HepG2 (cell line): Measurements from ENCODE around the gene CD7. TPM values are rescaled to one million over a fixed set of nuclear protein-coding genes. Genes with fewer than 3 reads are reported as not detected.

ENCODE experiments used
- MATR3 ChIP-seq: sonication (generic); formaldehyde crosslinking; IDR thresholded peaks from 2 replicates; pipeline ENCODE4 v1.4.0; 2020; ENCODE audit warnings: missing genetic modification reagents
- MEIS2 ChIP-seq: sonication (generic); formaldehyde crosslinking; IDR thresholded peaks from 2 replicates; pipeline ENCODE4 v1.9.0; 2021; ENCODE audit warnings: mild to moderate bottlenecking, missing genetic modification reagents
- NCOA2 ChIP-seq: sonication (generic); formaldehyde crosslinking; IDR thresholded peaks from 2 replicates; pipeline ENCODE4 v1.8.0; 2022; ENCODE audit warnings: inconsistent platforms
- NR2C2 ChIP-seq: sonication (generic); formaldehyde crosslinking; IDR thresholded peaks from 2 replicates; pipeline ENCODE4 v1.4.0; 2020; ENCODE audit warnings: missing genetic modification reagents, mild to moderate bottlenecking, moderate library complexity, borderline replicate concordance
- SAFB2 ChIP-seq: sonication (generic); formaldehyde crosslinking; IDR thresholded peaks from 2 replicates; pipeline ENCODE4 v1.5.1; 2020; ENCODE audit warnings: missing genetic modification reagents, low read depth, mild to moderate bottlenecking, borderline replicate concordance
- ZFP1 ChIP-seq: IDR thresholded peaks from 2 replicates; pipeline ENCODE4 v1.6.1; 2016
- ZFP36 ChIP-seq: fragments of 150-350 bp; IDR thresholded peaks from 2 replicates; pipeline ENCODE4 v1.6.1; 2018; ENCODE audit warnings: borderline replicate concordance, low read length, low read depth; ENCODE audit not compliant: partially characterized antibody
- ZNF143 ChIP-seq: sonication (generic); formaldehyde crosslinking; IDR thresholded peaks from 2 replicates; pipeline ENCODE4 v1.4.0; 2020; ENCODE audit warnings: missing genetic modification reagents
- ZNF260 ChIP-seq: sonication (generic); formaldehyde crosslinking; IDR thresholded peaks from 2 replicates; pipeline ENCODE4 v1.4.0; 2020; ENCODE audit warnings: missing genetic modification reagents, low read depth, mild to moderate bottlenecking, borderline replicate concordance
- ZNF674 ChIP-seq: sonication (generic); formaldehyde crosslinking; IDR thresholded peaks from 2 replicates; pipeline ENCODE4 v1.5.0; 2020; ENCODE audit warnings: low read depth, mild to moderate bottlenecking, missing genetic modification reagents
- ZNF782 ChIP-seq: sonication (generic); formaldehyde crosslinking; IDR thresholded peaks from 2 replicates; pipeline ENCODE4 v1.4.0; 2020; ENCODE audit warnings: missing genetic modification reagents, mild to moderate bottlenecking, borderline replicate concordance
- polyA plus RNA-seq, 8 experiments: library from polyadenylated mRNA; depleted of rRNA in 3 of 8; stranded (reverse) in 7 of 8; unstranded in 1 of 8; fragments of >200 nt; fragmentation: Illumina TruSeq in 4 of 8; extraction: Trizol in 4 of 8; gene quantifications; 2 replicates each; pipeline versions ENCODE4 v1.2.1 to v1.2.3, GENCODE V29; 2011 to 2016; ENCODE audit warnings: low read depth in 4 of 8, missing spikeins in 1 of 8, mixed read lengths in 1 of 8; ENCODE audit not compliant: insufficient read depth in 1 of 8
- total RNA-seq, 5 experiments: library from RNA; depleted of rRNA; stranded (reverse); fragments of >200 nt; fragmentation: Illumina TruSeq; extraction: Trizol; gene quantifications; 2 replicates each; pipeline ENCODE4 v1.2.3, GENCODE V29; 2016; ENCODE audit warnings: low read depth in 1 of 5
- TF ChIP-seq, protein P1 (sequence below): sonication (generic); formaldehyde crosslinking; IDR thresholded peaks from 2 replicates; pipeline ENCODE4 v1.4.0; 2020; ENCODE audit warnings: missing genetic modification reagents, mild to moderate bottlenecking, borderline replicate concordance
- TF ChIP-seq, protein P2 (sequence below): IDR thresholded peaks from 2 replicates; pipeline ENCODE4 v1.6.1; 2016; ENCODE audit warnings: control low read depth
- TF ChIP-seq, protein P3 (sequence below), 2 experiments: sonication (generic) in 1 of 2; formaldehyde crosslinking in 1 of 2; IDR thresholded peaks; 2 replicates each; pipeline versions ENCODE4 v1.4.0 to v1.6.1; 2018 to 2020; ENCODE audit warnings: missing genetic modification reagents in 2 of 2, borderline replicate concordance in 1 of 2, low read depth in 1 of 2, mild to moderate bottlenecking in 1 of 2, missing biosample characterization in 1 of 2
- TF ChIP-seq, protein P4 (sequence below): sonication (generic); formaldehyde crosslinking; IDR thresholded peaks from 2 replicates; pipeline ENCODE4 v1.9.0; 2021; ENCODE audit warnings: missing genetic modification reagents, borderline replicate concordance
- TF ChIP-seq, protein P5 (sequence below): sonication (generic); formaldehyde crosslinking; IDR thresholded peaks from 2 replicates; pipeline ENCODE4 v1.5.1; 2020; ENCODE audit warnings: mild to moderate bottlenecking, missing genetic modification reagents
- TF ChIP-seq, protein P6 (sequence below): IDR thresholded peaks from 2 replicates; pipeline ENCODE4 v1.6.1; 2012; ENCODE audit warnings: inconsistent platforms
- TF ChIP-seq, protein P7 (sequence below): sonication (generic); formaldehyde crosslinking; conservative IDR thresholded peaks from 2 replicates; pipeline ENCODE4 v1.5.0; 2020; ENCODE audit warnings: missing genetic modification reagents

Gene CD7
- total and polyA plus RNA-seq, 2 of the 13 experiments (the other 11 are each of a cell fraction or from before 2014, with no cell fraction given) = 67.6 to 76.4 TPM

DNA sequence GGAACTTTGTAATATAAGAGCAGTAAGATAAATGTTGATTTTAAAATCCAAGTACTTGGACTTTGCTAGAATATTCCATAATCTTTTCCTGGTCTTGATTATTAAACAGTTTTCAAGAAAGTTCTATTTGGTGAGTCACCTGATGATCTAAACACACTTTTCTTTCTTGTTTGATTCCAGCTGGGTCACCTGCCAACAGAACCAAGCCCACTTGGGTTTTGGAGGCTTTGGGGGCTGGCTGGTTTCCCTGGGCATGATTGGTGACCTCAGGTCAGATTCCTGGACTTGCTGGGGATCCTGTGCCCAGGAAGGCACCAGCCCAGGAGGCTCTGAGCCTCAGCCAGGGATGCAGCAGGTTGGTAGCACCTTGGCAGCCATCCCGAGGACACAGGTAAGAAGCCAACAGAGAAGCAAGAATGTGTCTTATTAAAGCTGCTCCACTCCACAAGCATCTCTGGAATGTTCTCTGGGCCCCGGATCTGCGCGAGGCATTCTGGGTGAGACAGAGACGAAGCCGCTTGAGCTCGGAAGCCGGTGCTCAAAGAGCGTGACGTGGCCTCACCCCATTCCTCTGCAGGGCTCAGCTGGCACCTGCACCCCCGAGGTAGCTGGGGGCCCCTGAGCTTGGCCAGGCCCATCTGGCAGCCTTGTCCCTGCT lies 38.5 kb upstream of the CD7 start (continued):
- TF ChIP-seq ZFP36 (no peak), ZNF674 (CRISPR knock-in tag) (no peak), NCOA2 (CRISPR knock-in tag) (no peak), ZNF260 (CRISPR knock-in tag) (no peak), ZNF143 (CRISPR knock-in tag) (peak; percentile 81), MEIS2 (no peak), SAFB2 (CRISPR knock-in tag) (no peak), MATR3 (no peak), ZFP1 (CRISPR knock-in tag) (no peak), ZNF782 (no peak), NR2C2 (CRISPR knock-in tag) (no peak)
- TF ChIP-seq, protein P1, sequence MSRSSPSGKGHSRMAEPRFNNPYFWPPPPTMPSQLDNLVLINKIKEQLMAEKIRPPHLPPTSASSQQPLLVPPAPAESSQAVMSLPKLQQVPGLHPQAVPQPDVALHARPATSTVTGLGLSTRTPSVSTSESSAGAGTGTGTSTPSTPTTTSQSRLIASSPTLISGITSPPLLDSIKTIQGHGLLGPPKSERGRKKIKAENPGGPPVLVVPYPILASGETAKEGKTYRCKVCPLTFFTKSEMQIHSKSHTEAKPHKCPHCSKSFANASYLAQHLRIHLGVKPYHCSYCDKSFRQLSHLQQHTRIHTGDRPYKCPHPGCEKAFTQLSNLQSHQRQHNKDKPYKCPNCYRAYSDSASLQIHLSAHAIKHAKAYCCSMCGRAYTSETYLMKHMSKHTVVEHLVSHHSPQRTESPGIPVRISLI (CRISPR knock-in tag) = no peak
- TF ChIP-seq, protein P2, sequence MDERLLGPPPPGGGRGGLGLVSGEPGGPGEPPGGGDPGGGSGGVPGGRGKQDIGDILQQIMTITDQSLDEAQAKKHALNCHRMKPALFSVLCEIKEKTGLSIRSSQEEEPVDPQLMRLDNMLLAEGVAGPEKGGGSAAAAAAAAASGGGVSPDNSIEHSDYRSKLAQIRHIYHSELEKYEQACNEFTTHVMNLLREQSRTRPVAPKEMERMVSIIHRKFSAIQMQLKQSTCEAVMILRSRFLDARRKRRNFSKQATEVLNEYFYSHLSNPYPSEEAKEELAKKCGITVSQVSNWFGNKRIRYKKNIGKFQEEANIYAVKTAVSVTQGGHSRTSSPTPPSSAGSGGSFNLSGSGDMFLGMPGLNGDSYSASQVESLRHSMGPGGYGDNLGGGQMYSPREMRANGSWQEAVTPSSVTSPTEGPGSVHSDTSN (CRISPR knock-in tag) = no peak
- TF ChIP-seq, protein P3, sequence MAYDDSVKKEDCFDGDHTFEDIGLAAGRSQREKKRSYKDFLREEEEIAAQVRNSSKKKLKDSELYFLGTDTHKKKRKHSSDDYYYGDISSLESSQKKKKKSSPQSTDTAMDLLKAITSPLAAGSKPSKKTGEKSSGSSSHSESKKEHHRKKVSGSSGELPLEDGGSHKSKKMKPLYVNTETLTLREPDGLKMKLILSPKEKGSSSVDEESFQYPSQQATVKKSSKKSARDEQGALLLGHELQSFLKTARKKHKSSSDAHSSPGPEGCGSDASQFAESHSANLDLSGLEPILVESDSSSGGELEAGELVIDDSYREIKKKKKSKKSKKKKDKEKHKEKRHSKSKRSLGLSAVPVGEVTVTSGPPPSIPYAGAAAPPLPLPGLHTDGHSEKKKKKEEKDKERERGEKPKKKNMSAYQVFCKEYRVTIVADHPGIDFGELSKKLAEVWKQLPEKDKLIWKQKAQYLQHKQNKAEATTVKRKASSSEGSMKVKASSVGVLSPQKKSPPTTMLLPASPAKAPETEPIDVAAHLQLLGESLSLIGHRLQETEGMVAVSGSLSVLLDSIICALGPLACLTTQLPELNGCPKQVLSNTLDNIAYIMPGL (CRISPR knock-in tag; IDR thresholded peaks at IDR 0.05; ENCODE audit: borderline replicate concordance in 1 of 2, low read depth in 1 of 2) = no peak
- TF ChIP-seq, protein P4, sequence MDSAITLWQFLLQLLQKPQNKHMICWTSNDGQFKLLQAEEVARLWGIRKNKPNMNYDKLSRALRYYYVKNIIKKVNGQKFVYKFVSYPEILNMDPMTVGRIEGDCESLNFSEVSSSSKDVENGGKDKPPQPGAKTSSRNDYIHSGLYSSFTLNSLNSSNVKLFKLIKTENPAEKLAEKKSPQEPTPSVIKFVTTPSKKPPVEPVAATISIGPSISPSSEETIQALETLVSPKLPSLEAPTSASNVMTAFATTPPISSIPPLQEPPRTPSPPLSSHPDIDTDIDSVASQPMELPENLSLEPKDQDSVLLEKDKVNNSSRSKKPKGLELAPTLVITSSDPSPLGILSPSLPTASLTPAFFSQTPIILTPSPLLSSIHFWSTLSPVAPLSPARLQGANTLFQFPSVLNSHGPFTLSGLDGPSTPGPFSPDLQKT (CRISPR knock-in tag) = 0 out of 2 replicates have a peak, but pooled peaks have one; percentile 35
- TF ChIP-seq, protein P5, sequence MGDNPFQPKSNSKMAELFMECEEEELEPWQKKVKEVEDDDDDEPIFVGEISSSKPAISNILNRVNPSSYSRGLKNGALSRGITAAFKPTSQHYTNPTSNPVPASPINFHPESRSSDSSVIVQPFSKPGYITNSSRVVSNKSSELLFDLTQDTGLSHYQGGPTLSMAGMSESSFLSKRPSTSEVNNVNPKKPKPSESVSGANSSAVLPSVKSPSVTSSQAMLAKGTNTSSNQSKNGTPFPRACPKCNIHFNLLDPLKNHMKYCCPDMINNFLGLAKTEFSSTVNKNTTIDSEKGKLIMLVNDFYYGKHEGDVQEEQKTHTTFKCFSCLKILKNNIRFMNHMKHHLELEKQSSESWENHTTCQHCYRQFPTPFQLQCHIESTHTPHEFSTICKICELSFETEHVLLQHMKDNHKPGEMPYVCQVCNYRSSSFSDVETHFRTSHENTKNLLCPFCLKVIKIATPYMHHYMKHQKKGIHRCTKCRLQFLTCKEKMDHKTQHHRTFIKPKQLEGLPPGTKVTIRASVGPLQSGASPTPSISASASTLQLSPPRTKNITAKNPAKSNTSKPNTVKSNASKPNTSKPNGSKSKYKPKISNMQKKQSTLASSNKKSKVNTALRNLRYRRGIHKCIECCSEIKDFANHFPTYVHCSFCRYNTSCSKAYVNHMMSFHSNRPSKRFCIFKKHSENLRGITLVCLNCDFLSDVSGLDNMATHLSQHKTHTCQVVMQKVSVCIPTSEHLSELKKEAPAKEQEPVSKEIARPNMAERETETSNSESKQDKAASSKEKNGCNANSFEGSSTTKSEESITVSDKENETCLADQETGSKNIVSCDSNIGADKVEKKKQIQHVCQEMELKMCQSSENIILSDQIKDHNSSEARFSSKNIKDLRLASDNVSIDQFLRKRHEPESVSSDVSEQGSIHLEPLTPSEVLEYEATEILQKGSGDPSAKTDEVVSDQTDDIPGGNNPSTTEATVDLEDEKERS (CRISPR knock-in tag) = no peak
- TF ChIP-seq, protein P6, sequence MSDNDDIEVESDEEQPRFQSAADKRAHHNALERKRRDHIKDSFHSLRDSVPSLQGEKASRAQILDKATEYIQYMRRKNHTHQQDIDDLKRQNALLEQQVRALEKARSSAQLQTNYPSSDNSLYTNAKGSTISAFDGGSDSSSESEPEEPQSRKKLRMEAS = 0 out of 2 replicates have a peak, but pooled peaks have one; percentile 42
- TF ChIP-seq, protein P7, sequence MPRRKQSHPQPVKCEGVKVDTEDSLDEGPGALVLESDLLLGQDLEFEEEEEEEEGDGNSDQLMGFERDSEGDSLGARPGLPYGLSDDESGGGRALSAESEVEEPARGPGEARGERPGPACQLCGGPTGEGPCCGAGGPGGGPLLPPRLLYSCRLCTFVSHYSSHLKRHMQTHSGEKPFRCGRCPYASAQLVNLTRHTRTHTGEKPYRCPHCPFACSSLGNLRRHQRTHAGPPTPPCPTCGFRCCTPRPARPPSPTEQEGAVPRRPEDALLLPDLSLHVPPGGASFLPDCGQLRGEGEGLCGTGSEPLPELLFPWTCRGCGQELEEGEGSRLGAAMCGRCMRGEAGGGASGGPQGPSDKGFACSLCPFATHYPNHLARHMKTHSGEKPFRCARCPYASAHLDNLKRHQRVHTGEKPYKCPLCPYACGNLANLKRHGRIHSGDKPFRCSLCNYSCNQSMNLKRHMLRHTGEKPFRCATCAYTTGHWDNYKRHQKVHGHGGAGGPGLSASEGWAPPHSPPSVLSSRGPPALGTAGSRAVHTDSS (CRISPR knock-in tag) = no peak
